ENCODE data around the gene NUP210L.

The NUP210L gene

GRCh38 chr1:153968972-153969371, 185.9 kb downstream of the NUP210L start:
- in situ Hi-C loops (cut with HindIII; ENCODE audit: low sequenced_read_pairs): no loop called here

- in situ Hi-C loops (cut with HindIII; ENCODE audit: low sequenced_read_pairs): no loop called here
Observed at GRCh38 chr1:153968408-153968807, 186.5 kb downstream of the NUP210L start.

- in situ Hi-C loops (cut with HindIII; ENCODE audit: low sequenced_read_pairs): no loop called here
Observed at GRCh38 chr1:153968000-153968363, 186.9 kb downstream of the NUP210L start.

- in situ Hi-C loops (cut with HindIII; ENCODE audit: low sequenced_read_pairs): no loop called here
Observed at GRCh38 chr1:153967107-153967999, 187.5 kb downstream of the NUP210L start, which contains the start of gene CREB3L4. Gene CREB3L4, plus strand, starts transcription at chr1:153967902. Its CDS starts 624 bp downstream, at chr1:153968526.

GRCh38 chr1:153963850-153964331, 191.0 kb downstream of the NUP210L start:
- in situ Hi-C loops (cut with HindIII; ENCODE audit: low sequenced_read_pairs): no loop called here

- in situ Hi-C loops (cut with HindIII; ENCODE audit: low sequenced_read_pairs): no loop called here
Observed at GRCh38 chr1:153963030-153963849, 191.6 kb downstream of the NUP210L start, which contains the start of gene SLC39A1. Gene SLC39A1, minus strand, starts transcription at chr1:153963537. Its CDS starts 822 bp downstream, at chr1:153962715.

- in situ Hi-C loops (cut with HindIII; ENCODE audit: low sequenced_read_pairs): no loop called here
Observed at GRCh38 chr1:153962088-153963029, 192.5 kb downstream of the NUP210L start.

GRCh38 chr1:153961421-153961820, 193.5 kb downstream of the NUP210L start:
- in situ Hi-C loops (cut with HindIII; ENCODE audit: low sequenced_read_pairs): no loop called here

- in situ Hi-C loops (cut with HindIII; ENCODE audit: low sequenced_read_pairs): no loop called here
Observed at GRCh38 chr1:153960206-153960605, 194.7 kb downstream of the NUP210L start.

GRCh38 chr1:153959454-153959853, 195.4 kb downstream of the NUP210L start:
- in situ Hi-C loops (cut with HindIII; ENCODE audit: low sequenced_read_pairs): no loop called here

- in situ Hi-C loops (cut with HindIII; ENCODE audit: low sequenced_read_pairs): no loop called here
Observed at GRCh38 chr1:153958961-153959260, 196.0 kb downstream of the NUP210L start.

- in situ Hi-C loops (cut with HindIII; ENCODE audit: low sequenced_read_pairs): no loop called here
Observed at GRCh38 chr1:153958111-153958960, 196.5 kb downstream of the NUP210L start, which contains the start of gene CRTC2. Gene CRTC2, minus strand, starts transcription at chr1:153958612. Its CDS starts 115 bp downstream, at chr1:153958497.

GRCh38 chr1:153957744-153958110, 197.1 kb downstream of the NUP210L start:
- in situ Hi-C loops (cut with HindIII; ENCODE audit: low sequenced_read_pairs): no loop called here

GRCh38 chr1:153956997-153957715, 197.7 kb downstream of the NUP210L start:
- in situ Hi-C loops (cut with HindIII; ENCODE audit: low sequenced_read_pairs): no loop called here

- in situ Hi-C loops (cut with HindIII; ENCODE audit: low sequenced_read_pairs): no loop called here
Observed at GRCh38 chr1:153954826-153955225, 200.0 kb downstream of the NUP210L start.

- in situ Hi-C loops (cut with HindIII; ENCODE audit: low sequenced_read_pairs): no loop called here
Observed at GRCh38 chr1:153953859-153954365, 201.0 kb downstream of the NUP210L start.

GRCh38 chr1:153951801-153952200, 203.1 kb downstream of the NUP210L start:
- in situ Hi-C loops (cut with HindIII; ENCODE audit: low sequenced_read_pairs): no loop called here

- in situ Hi-C loops (cut with HindIII; ENCODE audit: low sequenced_read_pairs): no loop called here
Observed at GRCh38 chr1:153951183-153951582, 203.7 kb downstream of the NUP210L start.
